Cardiac muscle cell (in vitro differentiated cells and primary cell): Measurements from ENCODE around the gene PIK3R2. TPM values are rescaled to one million over a fixed set of nuclear protein-coding genes. Genes with fewer than 3 reads are reported as not detected.

Source experiments
- DNase-seq, 2 donors: peaks; one replicate each; pipeline versions ENCODE4 v3.0.0 to v3.0.0-alpha.2; 2010 to 2017; ENCODE audit warnings: low read depth in 1 of 2, low spot score in 1 of 2
- H3K27ac ChIP-seq: fragments of 200-600 bp; sonication (generic); 2 replicates; pipeline ENCODE4 v1.5.1; 2016
- H3K27me3 ChIP-seq: fragments of 200-600 bp; sonication (generic); 2 replicates; pipeline ENCODE4 v1.6.0; 2016; ENCODE audit warnings: control low read depth
- H3K36me3 ChIP-seq: fragments of 200-600 bp; sonication (generic); 2 replicates; pipeline ENCODE4 v1.5.1; 2016; ENCODE audit warnings: control low read depth
- H3K4me1 ChIP-seq: fragments of 200-600 bp; sonication (generic); 2 replicates; pipeline ENCODE4 v1.8.1; 2017; ENCODE audit warnings: low read depth, mild to moderate bottlenecking, mixed run types
- H3K4me3 ChIP-seq: fragments of 200-600 bp; sonication (generic); 2 replicates; pipeline ENCODE4 v1.5.1; 2016; ENCODE audit warnings: mild to moderate bottlenecking
- H3K9me3 ChIP-seq: fragments of 200-600 bp; sonication (generic); 2 replicates; pipeline ENCODE4 v1.5.1; 2017; ENCODE audit warnings: low read depth, mild to moderate bottlenecking, control low read depth
- CTCF ChIP-seq: IDR thresholded peaks from 2 replicates; pipeline ENCODE4 v1.5.1; 2012; ENCODE audit warnings: low read depth, mild to moderate bottlenecking, low read length
- polyA plus RNA-seq: library from polyadenylated mRNA; unstranded; fragments of >200 nt; fragmentation: Nextera tagmentation; extraction: Ambion mirVana; gene quantifications from 2 replicates; pipeline ENCODE4 v1.2.1, GENCODE V29; 2016
- total RNA-seq: library from RNA; depleted of rRNA; stranded (reverse); fragments of >200 nt; gene quantifications from 2 replicates; pipeline ENCODE4 v1.2.3, GENCODE V29; 2016

Gene PIK3R2
- total and polyA plus RNA-seq, 2 experiments from 2014 or later = 53.8 to 64.7 TPM

- no peak overlapping the region for H3K4me3 ChIP-seq
- no peaks in the 10 kb centered on the region for H3K4me1 ChIP-seq
- no peak for TF ChIP-seq CTCF
- DNase-seq = no peak
- H3K27ac ChIP-seq = no peak overlapping the region
- H3K36me3 ChIP-seq = peaks cover 3% of the 10 kb centered on the region
- no peaks in the 10 kb centered on the region for H3K9me3 ChIP-seq
- no peaks in the 10 kb centered on the region for H3K27me3 ChIP-seq
Observed at GRCh38 chr19:18149596-18149975, 3.4 kb upstream of the PIK3R2 start.

- Histone ChIP-seq H3K27ac (peak overlapping the region; percentile 22), H3K9me3 (no peaks in the 10 kb centered on the region), H3K36me3 (no peaks in the 10 kb centered on the region), H3K4me1 (no peaks in the 10 kb centered on the region), H3K4me3 (no peak overlapping the region), H3K27me3 (no peaks in the 10 kb centered on the region)
- no peak for DNase-seq
- TF ChIP-seq CTCF = no peak
Observed at GRCh38 chr19:18150776-18151624, 2.0 kb upstream of the PIK3R2 start.

- peak; percentile 98 for DNase-seq
- H3K36me3 ChIP-seq = no peaks in the 10 kb centered on the region
- no peaks in the 10 kb centered on the region for H3K9me3 ChIP-seq
- peak overlapping the region; percentile 33 for H3K4me3 ChIP-seq
- H3K27ac ChIP-seq = peak overlapping the region; percentile 89
- no peaks in the 10 kb centered on the region for H3K4me1 ChIP-seq
- H3K27me3 ChIP-seq = no peaks in the 10 kb centered on the region
- TF ChIP-seq CTCF = peak; percentile 61
Observed at GRCh38 chr19:18152442-18152816, 534 bp upstream of the PIK3R2 start.

DNA sequence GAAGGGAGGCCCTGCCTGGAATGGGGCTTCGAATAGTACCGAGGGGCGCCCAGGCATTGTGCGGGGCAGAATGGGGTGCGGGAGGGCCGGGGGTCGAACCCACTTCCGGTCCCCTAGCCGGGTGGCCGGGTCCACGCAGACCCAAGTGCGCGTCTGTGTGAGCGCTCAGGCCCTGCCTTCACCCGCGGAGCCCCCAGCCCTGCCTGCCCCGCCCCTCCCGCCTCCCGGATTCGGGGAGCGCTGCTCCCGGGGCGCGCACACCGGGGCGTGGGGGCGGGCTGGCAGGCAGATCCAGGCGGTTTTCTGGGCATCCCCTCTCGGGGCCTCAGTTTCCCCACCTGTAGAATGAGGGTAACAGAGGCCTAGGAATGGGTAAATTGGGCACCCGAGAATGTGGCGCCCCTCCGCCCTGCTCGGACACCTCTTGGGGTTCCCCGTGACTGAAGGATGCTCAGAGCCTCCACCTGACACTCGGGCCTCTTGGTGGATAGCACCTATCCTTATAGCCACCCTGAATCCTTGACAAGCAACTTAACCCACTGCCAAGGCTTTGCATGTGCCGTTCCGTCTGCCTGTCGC, 682 bp downstream of the PIK3R2 start:
- H3K27ac ChIP-seq = peak overlapping the region; percentile 55
- no peaks in the 10 kb centered on the region for H3K9me3 ChIP-seq
- DNase-seq = no peak

More for the DNA sequence above, 682 bp downstream of the PIK3R2 start:
- H3K4me1 ChIP-seq = no peaks in the 10 kb centered on the region
- no peak for TF ChIP-seq CTCF
- no peaks in the 10 kb centered on the region for H3K27me3 ChIP-seq
- H3K36me3 ChIP-seq = no peaks in the 10 kb centered on the region
- H3K4me3 ChIP-seq = peak overlapping the region; percentile 96
